HepG2 (cell line): Measurements from ENCODE around the gene CALML5.

Experiments
- CTCF ChIP-seq: sonication (generic); formaldehyde crosslinking; IDR thresholded peaks from 2 replicates; pipeline ENCODE4 v1.5.0; 2020; ENCODE audit warnings: mild to moderate bottlenecking, missing genetic modification reagents, moderate library complexity
- HDAC2 ChIP-seq: sonication (generic); formaldehyde crosslinking; IDR thresholded peaks from 2 replicates; pipeline ENCODE4 v1.4.0; 2020; ENCODE audit warnings: missing genetic modification reagents
- IKZF4 ChIP-seq: sonication (generic); formaldehyde crosslinking; IDR thresholded peaks from 2 replicates; pipeline ENCODE4 v1.5.1; 2020; ENCODE audit warnings: borderline replicate concordance, mild to moderate bottlenecking, low read depth, missing genetic modification reagents; ENCODE audit errors: not compliant biosample characterization
- NR2C2 ChIP-seq: sonication (generic); formaldehyde crosslinking; IDR thresholded peaks from 2 replicates; pipeline ENCODE4 v1.4.0; 2020; ENCODE audit warnings: missing genetic modification reagents, mild to moderate bottlenecking, moderate library complexity, borderline replicate concordance
- SUZ12 ChIP-seq: fragments of 150-350 bp; IDR thresholded peaks from 2 replicates; pipeline ENCODE4 v1.6.1; 2014; ENCODE audit warnings: low read depth, low read length
- ZNF180 ChIP-seq: sonication (generic); formaldehyde crosslinking; IDR thresholded peaks from 2 replicates; pipeline ENCODE4 v1.4.0; 2020; ENCODE audit warnings: low read depth, missing genetic modification reagents, borderline replicate concordance

GRCh38 chr10:5544216-5544805 is 44.9 kb upstream of the CALML5 start:
- TF ChIP-seq NR2C2 (CRISPR knock-in tag) (no peak), ZNF180 (CRISPR knock-in tag) (no peak), IKZF4 (no peak), HDAC2 (CRISPR knock-in tag) (no peak), CTCF (CRISPR knock-in tag) (no peak), SUZ12 (no peak)
